Measurements from ENCODE around the gene NSUN7. TPM values are rescaled to one million over a fixed set of nuclear protein-coding genes. Genes with fewer than 3 reads are reported as not detected.

The NSUN7 gene
- total RNA-seq, 1 donor from 2014 or later: 5.7 TPM

DNA sequence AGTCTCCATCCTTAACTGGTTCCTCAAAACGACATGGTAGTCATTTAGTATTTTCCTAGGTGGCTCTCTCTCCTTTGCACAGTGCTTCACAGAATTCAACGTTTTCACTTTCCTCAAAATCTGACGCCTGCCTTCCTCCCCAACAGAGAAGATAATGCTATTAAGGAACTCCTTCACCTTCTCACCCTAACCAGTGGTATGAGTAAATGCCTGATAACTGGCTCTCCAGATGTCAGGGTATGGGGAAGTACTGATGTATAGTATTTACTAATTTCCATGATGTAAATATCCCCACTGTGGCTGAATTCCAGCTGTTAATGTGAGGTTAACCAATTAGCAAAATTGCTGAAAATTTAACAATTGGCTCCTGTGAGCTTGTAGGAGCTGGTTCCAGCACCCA is 28.8 kb upstream of the NSUN7 start:
- ATAC-seq (no peak), DNase-seq (no peak)
- Histone ChIP-seq H3K27ac (no peak overlapping the region), H3K9me3 (no peaks in the 10 kb centered on the region), H3K4me1 (peaks cover 7% of the 10 kb centered on the region), H3K36me3 (no peaks in the 10 kb centered on the region), H3K27me3 (no peaks in the 10 kb centered on the region), H3K4me3 (no peak overlapping the region)
- intact Hi-C loops (cut with DNase I): loop anchor here (10.0 kb wide), 1 partner anchor 276 kb away; no protein-coding TSS in a partner anchor
- TF ChIP-seq, protein P1, sequence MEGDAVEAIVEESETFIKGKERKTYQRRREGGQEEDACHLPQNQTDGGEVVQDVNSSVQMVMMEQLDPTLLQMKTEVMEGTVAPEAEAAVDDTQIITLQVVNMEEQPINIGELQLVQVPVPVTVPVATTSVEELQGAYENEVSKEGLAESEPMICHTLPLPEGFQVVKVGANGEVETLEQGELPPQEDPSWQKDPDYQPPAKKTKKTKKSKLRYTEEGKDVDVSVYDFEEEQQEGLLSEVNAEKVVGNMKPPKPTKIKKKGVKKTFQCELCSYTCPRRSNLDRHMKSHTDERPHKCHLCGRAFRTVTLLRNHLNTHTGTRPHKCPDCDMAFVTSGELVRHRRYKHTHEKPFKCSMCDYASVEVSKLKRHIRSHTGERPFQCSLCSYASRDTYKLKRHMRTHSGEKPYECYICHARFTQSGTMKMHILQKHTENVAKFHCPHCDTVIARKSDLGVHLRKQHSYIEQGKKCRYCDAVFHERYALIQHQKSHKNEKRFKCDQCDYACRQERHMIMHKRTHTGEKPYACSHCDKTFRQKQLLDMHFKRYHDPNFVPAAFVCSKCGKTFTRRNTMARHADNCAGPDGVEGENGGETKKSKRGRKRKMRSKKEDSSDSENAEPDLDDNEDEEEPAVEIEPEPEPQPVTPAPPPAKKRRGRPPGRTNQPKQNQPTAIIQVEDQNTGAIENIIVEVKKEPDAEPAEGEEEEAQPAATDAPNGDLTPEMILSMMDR (IDR thresholded peaks at IDR 0.05): no peak

DNA sequence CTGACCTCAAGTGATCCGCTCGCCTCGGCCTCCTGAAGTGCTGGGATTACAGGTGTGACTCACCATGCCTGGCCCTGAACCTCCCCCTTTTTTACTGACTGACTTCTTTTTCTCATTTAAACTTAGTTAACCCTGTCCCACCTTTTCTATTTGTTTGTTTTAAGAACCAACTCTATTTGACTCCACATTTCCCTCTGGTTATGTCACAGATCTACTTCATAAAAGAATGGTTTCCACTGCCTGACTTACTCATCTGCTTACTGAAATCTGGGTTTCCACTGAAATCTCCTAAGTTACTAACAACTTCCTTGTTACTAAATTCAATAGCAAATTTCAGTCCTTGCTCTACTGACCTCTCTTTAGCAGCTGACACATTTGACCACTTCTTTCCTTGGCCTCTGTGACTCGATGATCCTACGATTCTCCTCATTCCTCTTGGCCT is 28.0 kb upstream of the NSUN7 start:
- peak; percentile 50 for ATAC-seq
- intact Hi-C loops (cut with DNase I): loop anchor here (10.0 kb wide), 1 partner anchor 277 kb away; no protein-coding TSS in a partner anchor
- no peaks in the 10 kb centered on the region for H3K27me3 ChIP-seq
- no peaks in the 10 kb centered on the region for H3K36me3 ChIP-seq
- H3K9me3 ChIP-seq: no peaks in the 10 kb centered on the region
- H3K4me1 ChIP-seq: peaks cover 7% of the 10 kb centered on the region
- H3K4me3 ChIP-seq: no peak overlapping the region
- peak overlapping the region; percentile 25 for H3K27ac ChIP-seq
- TF ChIP-seq, protein P1 (IDR thresholded peaks at IDR 0.05): no peak
- no peak for DNase-seq

- peak; percentile 80 for ATAC-seq
- intact Hi-C loops (cut with DNase I): loop anchor here (10.0 kb wide), 1 partner anchor 278 kb away; no protein-coding TSS in a partner anchor
- no peaks in the 10 kb centered on the region for H3K27me3 ChIP-seq
- no peaks in the 10 kb centered on the region for H3K9me3 ChIP-seq
- no peak overlapping the region for H3K4me3 ChIP-seq
- H3K4me1 ChIP-seq: peaks cover 7% of the 10 kb centered on the region
- H3K36me3 ChIP-seq: no peaks in the 10 kb centered on the region
- peak overlapping the region; percentile 25 for H3K27ac ChIP-seq
- TF ChIP-seq, protein P1 (IDR thresholded peaks at IDR 0.05): no peak
- DNase-seq: no peak
Observed at GRCh38 chr4:40722576-40723161, 27.1 kb upstream of the NSUN7 start.

- no peaks in the 10 kb centered on the region for H3K9me3 ChIP-seq
- intact Hi-C loops (cut with DNase I): loop anchor here (10.0 kb wide), 1 partner anchor 279 kb away; no protein-coding TSS in a partner anchor
- no peak for DNase-seq
- H3K36me3 ChIP-seq: no peaks in the 10 kb centered on the region
- no peak overlapping the region for H3K4me3 ChIP-seq
- H3K27me3 ChIP-seq: no peaks in the 10 kb centered on the region
- TF ChIP-seq, protein P1 (IDR thresholded peaks at IDR 0.05): no peak
- peak overlapping the region; percentile 42 for H3K27ac ChIP-seq
- H3K4me1 ChIP-seq: peaks cover 7% of the 10 kb centered on the region
- peak; percentile 33 for ATAC-seq
Observed at GRCh38 chr4:40723728-40724127, 26.0 kb upstream of the NSUN7 start.

DNA sequence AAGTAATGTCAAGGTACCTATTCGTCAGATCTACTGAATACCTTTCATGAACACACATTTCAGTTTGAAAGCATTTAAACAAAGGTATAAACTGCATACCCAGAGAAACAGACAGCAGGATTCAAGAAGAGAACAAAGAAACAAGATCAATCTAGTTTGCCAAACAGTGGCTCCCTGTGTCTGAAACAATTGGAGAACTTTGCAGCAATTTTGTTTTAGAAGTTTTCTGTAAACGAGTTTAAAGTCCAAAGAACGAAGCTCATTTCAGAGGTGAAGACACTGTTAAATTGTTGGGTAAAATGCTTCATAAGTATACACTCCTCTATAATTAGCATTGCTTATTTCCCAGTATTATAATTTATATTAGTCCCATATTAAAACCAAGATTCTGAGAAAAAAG is 21.4 kb upstream of the NSUN7 start:
- DNase-seq (no peak), ATAC-seq (no peak)
- Histone ChIP-seq H3K9me3 (no peaks in the 10 kb centered on the region), H3K27me3 (no peaks in the 10 kb centered on the region), H3K36me3 (no peaks in the 10 kb centered on the region), H3K4me3 (no peak overlapping the region), H3K27ac (no peak overlapping the region), H3K4me1 (peaks cover 13% of the 10 kb centered on the region)
- intact Hi-C loops (cut with DNase I): loop anchor here (10.0 kb wide), 1 partner anchor 284 kb away; no protein-coding TSS in a partner anchor
- TF ChIP-seq, protein P1 (IDR thresholded peaks at IDR 0.05): no peak
